Activated CD4-positive, CD25-positive, alpha-beta regulatory T cell treated with anti-CD3 and anti-CD28 coated beads, Interleukin-2, amount 50 U/mL, for 24 hours (primary cell): Measurements from ENCODE around the gene CD9.

Experiments used
- ATAC-seq, 2 donors: fragments of 150-1000 bp; cut with Tn5 transposase; one replicate each; pipeline ENCODE4 v1.10.0; 2021; ENCODE audit warnings: mild to moderate bottlenecking in 1 of 2, moderate library complexity in 1 of 2

The CD9 gene

DNA sequence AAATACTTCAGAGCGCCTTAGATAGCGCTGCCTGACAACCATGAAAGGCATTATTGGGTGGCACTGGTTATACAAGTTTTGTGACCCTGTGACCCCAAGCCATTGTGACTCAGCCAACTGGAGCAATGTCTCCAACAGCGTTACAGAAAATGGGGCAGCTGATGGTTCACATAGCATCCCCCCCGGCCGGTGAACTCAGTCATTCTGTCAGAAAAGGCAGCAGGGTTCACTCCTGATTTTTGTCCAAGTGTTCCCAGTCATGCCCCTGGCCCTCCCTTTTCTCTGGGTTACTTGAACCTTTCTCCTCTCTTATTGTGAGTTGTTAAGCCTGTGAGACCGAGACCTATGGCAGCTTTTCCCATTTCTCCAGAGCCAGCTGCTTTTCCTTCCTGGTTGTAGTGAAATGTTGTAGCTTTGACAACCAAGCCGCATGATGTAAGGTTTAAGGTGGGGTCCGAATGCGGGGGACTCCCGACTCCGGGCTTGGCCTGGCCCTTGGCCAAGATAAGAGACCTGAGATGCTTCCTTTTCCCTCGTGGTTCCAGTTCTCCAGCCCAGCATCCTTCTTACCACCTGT is 22.0 kb downstream of the CD9 start:
- ATAC-seq = no peak

DNA sequence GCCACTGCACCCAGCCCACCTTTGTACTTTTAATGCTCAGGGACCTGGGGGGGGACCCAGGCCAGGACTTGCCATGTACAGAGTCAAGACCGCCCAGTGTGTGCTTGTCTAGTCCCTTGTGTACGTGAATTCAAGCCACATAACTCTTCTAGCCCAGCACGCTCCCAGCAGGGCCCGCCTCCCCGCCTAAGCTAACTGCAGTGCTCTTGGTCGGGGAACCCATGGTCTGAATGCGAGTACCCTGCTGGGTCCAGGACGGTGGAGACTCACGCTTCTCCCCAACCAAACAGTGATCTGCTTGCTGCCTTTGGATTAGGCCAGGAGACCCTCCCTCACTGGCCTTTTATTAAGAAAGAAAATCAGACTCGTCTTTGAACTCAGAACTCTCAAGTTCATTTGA is 23.3 kb downstream of the CD9 start:
- ATAC-seq = no peak

DNA sequence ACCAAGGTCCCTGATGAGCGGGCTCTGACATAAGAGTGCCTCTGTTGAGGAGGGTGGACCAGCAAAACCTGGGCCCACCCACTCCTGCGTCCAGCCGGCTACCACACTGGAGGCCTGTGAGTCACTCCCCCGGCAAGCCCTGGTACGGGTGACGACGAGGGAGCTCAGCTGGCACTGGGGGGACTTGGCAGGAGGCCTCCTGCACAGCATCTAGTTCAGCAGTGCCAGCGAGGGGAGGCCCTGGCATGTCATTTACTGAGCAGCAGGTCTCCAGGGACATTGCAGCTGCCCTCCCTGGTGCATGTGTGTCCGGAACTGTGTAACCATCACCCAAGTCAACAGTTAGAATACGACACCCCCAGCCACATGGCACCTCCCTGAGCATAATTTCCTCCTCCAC is 24.4 kb downstream of the CD9 start:
- no peak for ATAC-seq

DNA sequence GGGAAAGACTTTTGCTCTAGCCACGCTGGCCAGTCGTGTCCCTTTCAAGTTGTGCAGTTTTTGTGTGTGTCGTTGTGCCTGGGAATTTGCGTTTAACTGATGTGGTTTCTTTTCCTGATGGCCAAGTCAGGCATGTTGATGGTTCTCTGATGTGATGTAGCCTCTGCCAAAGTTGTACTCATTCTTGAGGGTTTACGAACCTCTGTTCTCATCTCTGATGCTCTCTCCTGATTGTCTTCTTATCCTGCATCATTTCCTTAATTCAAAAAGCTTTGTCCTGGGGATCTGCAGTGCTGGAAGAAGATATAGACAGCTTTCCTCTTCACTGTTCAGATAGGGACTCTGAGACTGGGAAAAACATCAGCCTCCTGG is 25.4 kb downstream of the CD9 start:
- ATAC-seq = no peak

DNA sequence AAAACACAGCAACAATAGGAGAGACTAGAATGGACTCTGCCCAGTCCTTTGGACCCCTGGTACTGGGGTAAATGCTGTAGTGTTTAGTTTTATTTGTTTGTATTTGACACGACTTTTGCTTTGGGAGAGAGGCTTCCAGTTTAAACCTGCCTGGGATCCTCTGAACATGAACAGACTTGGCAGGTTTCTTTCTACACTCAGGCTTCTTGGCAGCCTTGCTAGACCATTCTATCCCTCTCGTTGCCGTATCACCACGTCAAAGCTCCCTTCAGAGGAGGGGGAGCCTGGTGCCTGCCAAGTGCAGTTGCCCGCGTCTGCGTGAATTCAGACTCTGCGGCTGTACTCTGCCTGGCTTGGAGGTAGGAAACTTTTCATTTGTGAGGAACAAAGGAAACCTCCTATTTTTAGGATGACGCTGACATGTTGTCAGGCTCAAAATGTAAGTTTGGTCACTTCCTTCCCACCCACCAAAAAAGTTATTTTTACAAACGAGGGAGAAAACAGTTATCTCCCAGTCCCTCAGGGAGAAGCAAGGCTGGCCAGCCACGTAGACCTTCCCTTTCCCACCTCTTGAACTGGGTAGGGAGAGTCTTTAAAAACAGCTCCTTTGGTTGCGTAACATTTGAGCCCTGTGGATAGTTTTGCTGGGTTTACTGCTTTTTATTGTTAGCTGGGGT is 25.9 kb downstream of the CD9 start:
- no peak for ATAC-seq

DNA sequence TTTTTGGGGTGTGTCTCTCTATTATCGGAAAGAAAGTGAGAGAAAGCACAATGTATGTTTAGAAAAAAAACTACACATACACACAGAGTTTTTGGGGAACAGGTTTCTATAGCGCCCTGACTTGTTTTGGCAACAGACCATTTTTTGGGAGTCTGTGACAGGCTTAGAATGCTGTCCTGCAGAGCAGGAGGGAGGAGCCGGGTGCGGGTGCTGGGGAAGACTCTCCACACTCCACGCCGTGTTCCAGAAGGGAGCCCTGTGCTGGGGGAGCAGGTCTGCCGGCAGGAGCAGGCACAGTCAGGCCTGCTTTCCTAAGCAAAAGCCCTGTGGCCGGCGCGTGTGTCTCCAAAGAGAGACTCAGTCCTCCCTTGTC is 26.5 kb downstream of the CD9 start:
- no peak for ATAC-seq

DNA sequence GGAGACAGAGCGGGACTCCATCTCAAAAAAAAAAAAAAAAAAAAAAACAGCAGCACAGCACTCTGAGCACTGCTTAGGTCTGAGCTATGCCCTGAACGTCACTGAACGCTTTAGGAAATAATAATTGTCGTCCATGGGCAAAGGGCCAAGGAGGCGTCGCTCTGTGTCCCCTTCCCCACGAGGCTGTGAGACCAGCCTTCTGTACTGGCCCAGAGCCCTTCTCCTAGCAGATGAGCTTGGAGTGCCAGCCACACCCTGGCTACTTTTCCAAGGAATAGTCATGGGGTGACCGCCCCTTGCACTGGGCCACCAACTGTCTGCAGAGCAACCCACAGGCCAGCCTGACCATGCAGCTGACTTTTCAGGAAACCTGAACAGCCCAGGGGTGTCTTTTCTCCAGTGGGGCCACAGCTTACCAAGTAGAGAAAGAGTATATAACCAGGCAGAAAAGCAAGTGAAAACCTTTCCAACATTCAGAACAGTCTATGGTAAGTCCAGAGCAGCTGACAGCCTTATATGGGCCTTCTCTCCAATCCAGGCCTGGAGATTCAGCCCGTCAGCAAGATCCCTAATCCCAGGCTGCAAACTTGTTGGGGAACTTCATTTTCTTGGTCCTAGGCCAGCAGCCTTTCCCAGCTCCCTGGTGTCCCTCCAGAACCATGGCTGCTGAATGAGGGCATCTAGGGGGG is 28.5 kb downstream of the CD9 start:
- no peak for ATAC-seq

DNA sequence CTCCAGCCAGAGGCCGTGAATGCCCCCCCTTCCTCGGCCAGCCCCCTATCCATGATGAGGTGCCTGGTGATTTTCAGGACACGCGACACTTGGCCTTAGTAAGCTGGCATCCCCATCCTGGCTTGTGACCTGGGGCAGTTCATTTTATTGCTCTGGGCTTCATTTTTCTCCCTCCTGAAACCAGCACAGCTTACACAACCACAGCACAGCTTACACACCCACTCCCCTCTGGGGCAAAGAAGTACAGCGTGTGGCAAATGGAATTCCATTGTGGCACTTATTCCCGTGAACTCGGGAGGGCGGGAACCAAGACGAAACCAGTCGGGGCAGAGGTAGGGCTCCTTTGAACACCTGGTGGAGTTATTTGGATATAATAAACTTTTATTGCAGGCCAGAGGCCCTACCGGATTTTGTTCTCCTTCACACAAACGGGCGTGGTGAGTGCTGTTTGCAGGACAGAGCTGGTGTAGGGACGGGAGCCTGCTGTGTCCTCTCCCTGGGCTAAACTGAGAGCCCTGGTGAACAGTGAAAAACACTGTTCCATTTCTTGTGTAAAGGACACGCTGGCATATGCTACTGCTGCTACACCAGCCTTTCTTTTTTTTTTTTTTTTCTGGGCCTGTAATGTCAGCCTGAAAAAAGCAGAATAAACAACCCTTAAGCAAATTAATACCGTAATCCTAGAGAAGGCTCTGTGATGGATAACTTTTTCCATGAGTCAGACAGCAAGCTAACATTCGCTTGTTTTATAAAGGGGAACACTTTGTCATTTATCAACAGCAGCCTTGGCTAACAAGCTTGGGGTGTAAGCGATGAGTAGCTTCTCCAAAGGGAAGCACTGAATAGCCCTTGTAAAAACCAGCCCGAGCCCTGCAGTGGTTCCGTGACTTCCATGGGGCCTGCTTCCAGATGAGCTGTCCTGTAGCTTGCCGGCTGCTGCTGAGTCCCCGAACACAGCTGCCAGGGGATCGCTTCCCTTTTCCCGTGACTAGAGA is 29.3 kb downstream of the CD9 start:
- ATAC-seq = peak in 1 of 2 donors; percentile 8

DNA sequence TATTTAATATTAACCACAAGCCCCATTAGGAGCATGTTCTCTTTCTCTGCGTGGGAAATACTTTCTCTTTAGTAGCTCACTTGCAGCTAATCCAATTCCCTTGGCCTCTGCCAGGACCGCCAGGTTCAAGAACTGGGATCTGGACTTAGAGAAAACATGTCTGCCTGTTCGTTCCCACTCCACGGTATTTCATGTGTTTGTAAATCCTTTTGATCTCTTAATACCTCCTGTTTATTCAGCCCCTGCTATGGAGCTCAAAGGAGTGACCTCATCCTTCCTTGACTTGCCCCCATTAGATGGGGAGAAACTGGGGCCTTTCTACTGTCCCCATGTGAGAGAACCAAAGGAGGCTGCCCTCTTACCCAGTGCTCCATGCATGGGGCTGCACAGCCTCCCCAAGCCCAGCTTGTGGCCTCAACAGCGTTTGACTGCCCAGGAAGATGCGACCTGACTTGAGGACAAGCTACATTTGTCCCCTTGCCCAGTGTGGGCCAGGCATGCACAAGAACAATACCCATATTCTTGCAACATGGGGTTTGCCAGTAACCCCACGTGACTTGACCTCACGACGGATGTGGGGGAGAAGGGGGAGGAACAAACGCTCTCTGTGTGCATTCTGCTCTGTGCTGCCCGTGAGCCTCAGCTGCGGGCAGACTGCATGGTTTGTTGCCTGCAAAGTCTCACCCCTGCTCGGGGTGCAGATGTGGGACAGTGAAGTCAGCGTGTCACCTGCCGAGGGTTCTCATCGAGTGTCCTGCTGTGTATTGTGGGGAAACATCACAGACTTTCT is 30.3 kb downstream of the CD9 start:
- ATAC-seq = peak; percentile 86 to 88

DNA sequence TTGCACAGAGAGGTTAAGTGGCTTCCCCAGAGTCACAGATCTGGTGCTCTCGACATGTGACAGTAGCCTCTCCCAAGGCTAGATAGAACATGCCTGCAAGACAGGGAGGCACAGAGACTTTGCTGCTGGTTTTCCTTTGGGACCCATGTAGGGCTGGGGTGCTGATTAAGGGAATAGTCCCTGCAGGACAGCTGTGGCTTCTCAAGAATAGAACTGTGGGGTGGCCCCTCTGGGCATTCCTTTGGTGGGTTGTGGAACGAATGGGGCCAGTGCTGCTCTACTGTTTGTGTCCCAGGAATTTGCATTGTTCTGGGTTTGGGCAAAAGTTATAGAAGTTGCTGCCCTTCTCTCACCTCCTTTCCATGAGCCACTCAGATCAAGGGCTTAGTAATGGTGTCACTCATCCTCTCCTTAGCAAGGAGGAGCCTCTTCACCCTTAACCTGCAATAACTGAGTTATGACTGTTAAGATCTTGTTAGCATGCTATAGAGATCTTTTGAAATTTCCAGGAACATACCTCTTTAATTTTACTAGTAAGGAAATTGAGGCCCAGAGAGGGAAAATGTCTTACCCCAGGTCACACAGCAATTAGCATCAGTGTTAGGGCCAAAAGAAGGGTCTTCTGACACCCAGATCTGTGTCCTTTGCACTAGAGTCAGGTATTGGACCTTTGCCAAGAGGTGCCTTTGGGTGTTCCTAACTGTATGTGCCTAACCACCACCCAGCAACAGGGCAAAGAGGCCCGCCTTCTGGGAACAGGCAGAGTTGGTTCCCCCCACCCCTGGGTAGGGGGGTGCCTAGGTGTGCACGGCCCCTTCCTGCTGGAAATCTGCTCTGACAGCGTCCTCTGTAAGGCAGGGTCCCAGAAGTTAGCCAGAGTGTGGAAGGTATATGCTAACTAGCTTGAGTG is 31.4 kb downstream of the CD9 start:
- peak; percentile 46 to 53 for ATAC-seq

DNA sequence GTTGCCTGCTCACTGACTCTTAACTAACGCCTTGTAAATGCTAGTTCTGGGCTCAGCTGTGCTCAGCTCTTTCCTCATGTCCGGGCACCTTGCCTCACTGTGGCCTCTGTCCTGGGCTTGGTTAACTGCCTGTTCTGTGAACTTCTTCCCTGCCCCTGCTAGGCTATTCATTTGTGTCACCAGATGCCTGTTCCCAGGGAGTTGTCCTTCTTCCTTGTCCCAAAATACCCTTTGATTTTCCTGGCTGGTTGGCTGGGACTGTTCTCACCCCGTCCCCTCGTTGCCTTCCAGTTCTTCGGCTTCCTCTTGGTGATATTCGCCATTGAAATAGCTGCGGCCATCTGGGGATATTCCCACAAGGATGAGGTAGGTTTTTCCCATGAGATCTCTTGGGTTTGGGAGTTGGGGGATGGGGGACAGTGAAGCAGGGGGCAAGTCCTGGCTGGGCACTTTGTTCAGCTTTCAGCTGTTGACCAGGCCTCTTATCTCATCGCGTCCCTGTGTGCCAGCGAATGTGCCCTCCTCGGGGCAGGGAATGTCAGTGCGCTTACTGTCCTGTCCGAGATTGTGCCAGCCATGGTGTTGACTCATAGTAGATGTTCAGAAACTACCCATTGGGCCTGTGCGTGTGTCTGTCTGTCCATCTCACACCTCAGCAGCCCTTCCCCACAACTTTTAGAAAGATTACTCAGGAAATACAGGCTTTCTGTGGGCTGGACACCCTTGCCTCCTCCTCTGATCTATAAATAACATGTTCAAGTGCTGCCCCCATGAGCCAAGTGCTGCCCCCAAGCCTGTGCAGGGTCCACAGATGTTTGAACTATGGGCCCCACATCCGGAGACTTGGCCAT is 33.1 kb downstream of the CD9 start:
- ATAC-seq = no peak

DNA sequence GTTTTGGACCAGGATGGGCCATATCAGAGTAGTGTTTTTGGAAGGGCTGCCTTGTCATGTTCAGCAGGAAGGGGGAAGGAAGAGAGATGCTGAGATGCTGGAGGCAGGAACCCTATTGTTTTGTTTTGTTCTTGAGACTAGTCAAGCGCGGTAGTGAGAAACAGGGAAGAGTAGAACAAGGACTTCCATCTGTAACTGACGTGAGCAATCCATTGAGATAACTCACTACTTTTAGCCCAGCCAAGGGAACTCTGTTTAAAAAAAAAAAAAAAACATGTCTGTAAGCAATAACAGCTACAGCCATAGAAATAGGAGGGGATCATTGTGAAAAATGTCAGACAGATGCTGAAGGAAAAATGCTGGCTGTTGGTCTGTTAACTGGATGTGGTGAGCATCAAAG is 34.0 kb downstream of the CD9 start:
- no peak for ATAC-seq

DNA sequence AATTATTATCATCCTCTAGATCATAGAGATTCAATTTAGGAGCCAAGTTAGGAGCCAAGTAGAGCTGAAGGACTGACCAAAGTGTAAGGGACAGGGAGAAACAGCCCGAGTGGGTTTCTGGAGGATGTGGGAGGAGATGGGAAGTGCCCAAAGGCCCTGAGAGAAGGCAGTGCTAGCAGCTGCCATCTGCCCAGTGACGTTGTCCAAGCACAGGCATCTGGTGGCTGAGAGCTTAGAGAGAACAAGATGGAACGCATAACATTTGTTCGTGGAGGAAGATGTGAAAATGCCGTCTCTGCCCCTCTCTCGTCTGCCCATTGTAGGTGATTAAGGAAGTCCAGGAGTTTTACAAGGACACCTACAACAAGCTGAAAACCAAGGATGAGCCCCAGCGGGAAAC is 34.7 kb downstream of the CD9 start:
- no peak for ATAC-seq

DNA sequence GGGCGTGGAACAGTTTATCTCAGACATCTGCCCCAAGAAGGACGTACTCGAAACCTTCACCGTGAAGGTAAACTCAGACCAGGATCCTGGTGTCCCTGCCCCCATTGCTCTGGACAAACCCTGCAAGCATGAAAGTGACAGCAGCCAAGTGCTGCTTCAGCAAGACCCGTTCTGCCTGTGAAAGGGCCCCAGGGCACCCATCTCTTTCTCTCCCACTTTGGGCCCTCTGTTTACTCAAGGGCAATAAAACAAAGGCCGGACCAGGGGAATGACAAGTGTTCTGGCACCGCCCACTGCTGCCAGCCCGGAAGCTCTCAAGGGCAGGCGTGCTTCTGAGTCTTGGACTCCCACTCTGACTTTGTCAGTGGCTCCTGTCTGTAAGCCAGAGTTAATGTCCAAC is 35.3 kb downstream of the CD9 start:
- no peak for ATAC-seq

DNA sequence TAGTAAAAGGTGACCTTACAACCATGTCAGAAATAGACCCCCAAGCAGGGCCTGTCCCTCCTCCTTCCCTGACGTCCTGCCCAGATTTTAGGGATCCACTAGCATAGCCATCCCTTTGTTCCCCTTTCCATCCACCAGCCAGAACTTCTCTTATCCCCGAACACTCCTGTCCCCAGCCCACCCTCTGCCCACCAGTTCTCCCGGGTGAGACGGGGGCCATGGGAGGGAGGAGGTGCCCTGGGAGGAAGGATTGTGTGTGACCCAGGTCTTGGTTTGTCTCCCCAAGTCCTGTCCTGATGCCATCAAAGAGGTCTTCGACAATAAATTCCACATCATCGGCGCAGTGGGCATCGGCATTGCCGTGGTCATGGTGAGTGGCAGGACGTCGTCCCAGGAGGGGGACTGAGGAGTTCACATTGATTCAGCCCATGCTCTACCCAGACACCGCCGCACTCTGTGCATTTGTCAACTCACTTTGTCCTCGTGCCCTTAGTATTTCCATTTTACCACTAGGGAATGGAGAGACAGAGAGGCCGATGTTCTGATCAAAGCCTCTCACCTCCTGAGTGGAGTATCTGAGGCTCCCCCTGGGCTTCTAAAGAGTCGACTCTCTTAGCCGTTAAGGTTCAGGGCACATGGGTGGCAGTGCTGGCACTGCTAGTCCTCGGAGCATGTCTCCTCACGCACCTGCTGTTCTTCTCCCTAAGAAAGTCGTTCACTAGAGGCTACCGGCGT is 35.9 kb downstream of the CD9 start:
- ATAC-seq = no peak

DNA sequence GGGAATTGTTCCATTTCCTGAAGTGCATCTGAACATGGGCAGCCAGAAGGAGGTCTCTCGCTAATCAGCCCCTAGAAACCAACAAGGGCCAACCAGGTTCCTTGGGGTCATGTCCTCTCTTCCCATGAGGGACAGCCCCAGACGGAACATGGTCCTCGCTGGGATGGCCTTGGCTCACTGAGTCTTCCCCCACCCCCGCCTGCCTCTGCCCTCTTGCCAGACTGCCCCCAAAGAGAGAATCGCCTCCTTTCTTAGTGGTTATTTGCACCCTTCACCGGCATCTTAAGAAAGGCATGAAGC is 36.4 kb downstream of the CD9 start:
- no peak for ATAC-seq

DNA sequence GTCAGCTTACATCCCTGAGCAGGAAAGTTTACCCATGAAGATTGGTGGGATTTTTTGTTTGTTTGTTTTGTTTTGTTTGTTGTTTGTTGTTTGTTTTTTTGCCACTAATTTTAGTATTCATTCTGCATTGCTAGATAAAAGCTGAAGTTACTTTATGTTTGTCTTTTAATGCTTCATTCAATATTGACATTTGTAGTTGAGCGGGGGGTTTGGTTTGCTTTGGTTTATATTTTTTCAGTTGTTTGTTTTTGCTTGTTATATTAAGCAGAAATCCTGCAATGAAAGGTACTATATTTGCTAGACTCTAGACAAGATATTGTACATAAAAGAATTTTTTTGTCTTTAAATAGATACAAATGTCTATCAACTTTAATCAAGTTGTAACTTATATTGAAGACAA is 37.6 kb downstream of the CD9 start:
- no peak for ATAC-seq

DNA sequence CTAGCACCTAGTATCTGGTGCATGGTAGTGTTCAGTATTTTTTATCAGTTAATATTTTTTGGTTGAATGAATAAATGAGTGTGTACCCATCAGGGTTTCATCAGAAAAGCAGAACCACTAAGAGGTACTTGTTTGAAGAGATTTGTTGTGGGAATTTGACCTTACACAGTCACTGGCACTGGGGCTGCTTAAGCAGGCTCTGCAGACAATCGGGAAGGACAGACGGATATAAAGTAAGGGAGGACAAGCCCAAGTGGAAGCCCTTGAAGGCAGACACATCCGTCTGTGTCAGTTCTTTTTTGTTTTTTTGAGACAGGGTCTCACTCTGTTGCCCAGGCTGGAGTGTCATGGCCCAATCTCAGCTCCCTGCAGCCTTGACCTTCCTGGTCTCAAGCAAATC is 38.7 kb downstream of the CD9 start:
- ATAC-seq = no peak

DNA sequence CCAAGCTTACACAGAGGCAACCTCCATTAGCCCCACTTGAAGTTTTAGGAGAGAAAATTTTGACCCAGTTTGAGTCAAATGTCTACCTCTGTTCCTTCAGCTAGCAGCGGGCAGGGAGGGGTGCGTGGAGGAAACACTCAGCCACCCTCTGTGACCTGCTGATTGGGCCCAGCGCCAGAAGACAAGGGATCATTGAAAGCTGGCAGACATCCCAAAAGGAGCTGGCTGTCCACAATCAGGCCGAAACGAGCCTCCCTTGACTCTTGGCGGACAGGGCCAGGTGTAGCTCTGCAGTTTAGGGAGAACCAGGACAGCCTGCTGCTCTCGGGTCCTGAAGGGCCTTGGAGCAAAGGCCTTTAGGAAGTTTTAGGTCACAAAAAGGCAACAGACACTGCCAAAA is 41.3 kb downstream of the CD9 start:
- ATAC-seq = no peak

DNA sequence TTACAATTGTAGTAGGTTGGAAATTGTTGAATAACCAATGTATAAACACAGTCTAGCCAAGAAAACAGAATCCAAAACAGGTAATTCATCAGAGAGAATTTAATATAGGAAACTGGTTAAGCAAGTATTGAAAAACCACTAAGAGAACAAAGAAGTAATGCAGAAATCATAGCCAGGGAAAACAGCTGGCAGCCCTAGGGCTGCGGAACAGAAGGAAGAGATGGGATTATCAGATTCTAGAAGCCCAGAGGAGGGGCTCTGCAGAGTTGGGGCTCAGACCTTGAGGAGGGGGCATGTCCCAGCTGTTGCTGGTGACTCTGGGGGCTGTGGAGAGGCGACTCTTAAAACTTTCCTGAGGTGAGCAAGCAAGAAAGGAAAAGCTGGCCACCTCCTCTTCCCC is 49.4 kb downstream of the CD9 start:
- no peak for ATAC-seq
